ENCODE data around the gene NFIB. TPM values are rescaled to one million over a fixed set of nuclear protein-coding genes. Genes with fewer than 3 reads are reported as not detected.
A peak's percentile ranks its signal among the peaks of the same experiment; 100 is the strongest.

Gene NFIB
- total and polyA plus RNA-seq, 2 of the 4 experiments (the other 2 are of a cell fraction): 1.4 to 2.0 TPM

GRCh38 chr9:14306188-14306587 lies 7.8 kb downstream of the NFIB start:
- no peak overlapping the region for H2BK5ac ChIP-seq (ENCODE audit: low read depth, low read length, poor library complexity, severe bottlenecking)
- peak; percentile 63 for TF ChIP-seq CEBPB (IDR thresholded peaks at IDR 0.05; ENCODE audit: low read depth, low read length)
- no peak for TF ChIP-seq RFX5 (IDR thresholded peaks at IDR 0.05; ENCODE audit: low read depth, low read length)
- in situ Hi-C loops (cut with MboI; ENCODE audit: low sequenced_read_pairs): no loop called here
- H3K27me3 ChIP-seq (ENCODE audit: control insufficient read depth, insufficient read depth, low read length): peaks cover 37% of the 10 kb centered on the region
- ATAC-seq (ENCODE audit: low read depth) (no peak), DNase-seq (no peak)
- intact Hi-C loops (cut with micrococcal nuclease): no loop called here
- H3K9me3 ChIP-seq (ENCODE audit: control insufficient read depth, insufficient read depth, low read length): no peaks in the 10 kb centered on the region
- no peak overlapping the region for H2BK120ac ChIP-seq (ENCODE audit: low read depth, low read length)
- no peak overlapping the region for H3K56ac ChIP-seq (ENCODE audit: extremely low read depth, insufficient read depth, low read length)
- no peaks in the 10 kb centered on the region for H3K9me1 ChIP-seq (ENCODE audit: insufficient read depth, low read length)
- no peak overlapping the region for H3K4ac ChIP-seq (ENCODE audit: low read depth, low read length)
- H4K91ac ChIP-seq (ENCODE audit: insufficient read depth, low read depth, low read length): no peak overlapping the region
- no CpG with 5 or more reads among the region's 6 CpGs for WGBS, 2 experiments (ENCODE audit: extremely low coverage in 2 of 2, insufficient read length in 1 of 2)
- no peak overlapping the region for H4K8ac ChIP-seq (ENCODE audit: low read depth in 2 of 2, low read length in 2 of 2)
- H3K18ac ChIP-seq (ENCODE audit: low read depth, low read length): no peak overlapping the region
- H4K5ac ChIP-seq (ENCODE audit: low read depth, low read length): no peak overlapping the region
- no peak overlapping the region for H3K4me2 ChIP-seq (ENCODE audit: low read depth, low read length)
- ChIA-PET CTCF (no interaction called here), POLR2A (ENCODE audit: unreplicated experiment) (no interaction called here)
- H2AK9ac ChIP-seq (replicated peaks; ENCODE audit: low read depth, low read length, poor library complexity): no peak overlapping the region
- H3K79me1 ChIP-seq (ENCODE audit: low read depth in 1 of 2, low read length in 2 of 2): no peaks in the 10 kb centered on the region
- H3K4me1 ChIP-seq (ENCODE audit: control insufficient read depth, insufficient read depth, low read length): no peaks in the 10 kb centered on the region
- no peak overlapping the region for H2AFZ ChIP-seq (replicated peaks; ENCODE audit: low read length, poor library complexity)
- H3K23ac ChIP-seq (ENCODE audit: low read depth, low read length): no peak overlapping the region
- no peak overlapping the region for H2BK20ac ChIP-seq (ENCODE audit: low read depth, low read length)
- H3K14ac ChIP-seq (replicated peaks; ENCODE audit: low read depth, low read length): no peak overlapping the region
- H2BK15ac ChIP-seq (ENCODE audit: low read depth, low read length): no peak overlapping the region
- no peaks in the 10 kb centered on the region for H3K36me3 ChIP-seq (ENCODE audit: control insufficient read depth, insufficient read depth, low read length)
- H4K20me1 ChIP-seq (ENCODE audit: insufficient read depth, low read length): no peaks in the 10 kb centered on the region
- no peak overlapping the region for H3K4me3 ChIP-seq (ENCODE audit: insufficient read depth, low read depth, low read length)
- dilution Hi-C loops (cut with HindIII; ENCODE audit: low sequenced_read_pairs, unreplicated experiment): no loop called here
- H2AK5ac ChIP-seq (ENCODE audit: low read depth, low read length): no peak overlapping the region
- H3K27ac ChIP-seq (ENCODE audit: insufficient read depth, low read length): no peak overlapping the region
- BruUV-seq (replicated peaks): no TSS peak
- no peak overlapping the region for H3K9ac ChIP-seq (ENCODE audit: low read depth, low read length)
